ENCODE data around the gene SLX1A. TPM values are rescaled to one million over a fixed set of nuclear protein-coding genes. Genes with fewer than 3 reads are reported as not detected.
"Not testable (repeated sequence)": the region's sequence is repeated elsewhere in the genome, so short reads cannot be mapped to it uniquely, and the experiment has no call there.

SLX1A gene
- total and polyA plus RNA-seq, 10 of the 15 experiments (the other 5 are each of a cell fraction or from before 2014, with no cell fraction given), result 2.5 to 123 (median 28.9) TPM

DNA sequence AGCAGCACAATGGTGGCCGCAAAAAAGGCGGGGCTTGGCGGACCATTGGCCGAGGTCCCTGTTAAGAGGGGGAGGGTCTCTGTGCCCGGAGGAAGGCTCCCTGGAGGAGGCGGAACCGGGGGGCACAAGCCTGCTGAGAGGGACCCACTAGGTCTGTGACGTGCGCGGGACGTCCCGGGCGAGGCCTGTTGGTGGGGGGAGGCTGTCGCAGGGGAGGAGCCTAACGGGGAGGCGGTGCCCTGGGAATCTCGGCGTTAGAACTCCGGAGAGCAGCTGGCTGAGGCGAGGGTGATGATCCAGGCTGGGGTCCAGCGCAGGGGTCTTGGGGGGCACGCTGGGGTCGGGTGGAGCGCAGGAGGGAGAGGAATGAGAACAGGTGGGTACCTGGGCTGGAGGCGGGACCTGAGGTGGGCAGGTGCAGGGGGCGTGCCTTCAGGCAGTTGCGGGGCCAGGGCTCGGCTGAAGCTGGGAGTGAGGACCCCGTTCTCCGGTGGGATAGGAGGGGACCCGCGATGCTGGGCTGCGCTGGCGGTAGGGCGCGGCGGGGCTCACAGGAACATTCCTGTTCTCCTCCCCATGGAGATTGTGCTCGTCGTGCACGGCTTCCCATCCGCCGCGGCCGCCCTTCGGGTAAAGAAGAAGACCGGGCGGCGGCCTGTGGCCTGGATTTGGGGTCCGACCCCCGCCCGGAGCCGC, 12.0 kb downstream of the SLX1A start:
- SMC1A ChIA-PET (ENCODE audit: uncharacterized antibody, unreplicated experiment); H3K4me1 ChIP-seq (ENCODE audit: control insufficient read depth, insufficient read depth, low read length); DNase-seq (ENCODE audit: low read depth, low spot score); BruUV-seq (replicated peaks); POLR2A ChIA-PET; H3K9ac ChIP-seq (ENCODE audit: control insufficient read depth, insufficient read depth, low read length); H2AFZ ChIP-seq (ENCODE audit: control insufficient read depth, low read depth, low read length); H3K36me3 ChIP-seq (ENCODE audit: control insufficient read depth in 2 of 2, insufficient read depth in 2 of 2, low read length in 1 of 2); H3K4me3 ChIP-seq; RAD21 ChIA-PET (ENCODE audit: unreplicated experiment); H4K20me1 ChIP-seq (ENCODE audit: control insufficient read depth, insufficient read depth); CTCF ChIA-PET; H3K27me3 ChIP-seq (replicated peaks in 1 of 2; ENCODE audit: control insufficient read depth in 2 of 2, insufficient read depth in 2 of 2, low read length in 1 of 2); H3K4me2 ChIP-seq (ENCODE audit: control insufficient read depth, insufficient read depth); intact Hi-C loops (cut with micrococcal nuclease; ENCODE audit: unreplicated experiment); H3K27ac ChIP-seq (ENCODE audit: control insufficient read depth, insufficient read depth); H3K9me3 ChIP-seq (replicated peaks; ENCODE audit: control insufficient read depth, insufficient read depth, low read length); FAIRE-seq; H3K79me2 ChIP-seq (ENCODE audit: control insufficient read depth, insufficient read depth, low read length); in situ Hi-C loops (cut with MboI): not testable (repeated sequence)
- peak; percentile 54 for ATAC-seq
- 4% methylated on average over 18 of the region's 52 CpGs for WGBS (ENCODE audit: insufficient coverage, insufficient replicate concordance, low lambda C conversion rate, missing lambda C conversion rate)

DNA sequence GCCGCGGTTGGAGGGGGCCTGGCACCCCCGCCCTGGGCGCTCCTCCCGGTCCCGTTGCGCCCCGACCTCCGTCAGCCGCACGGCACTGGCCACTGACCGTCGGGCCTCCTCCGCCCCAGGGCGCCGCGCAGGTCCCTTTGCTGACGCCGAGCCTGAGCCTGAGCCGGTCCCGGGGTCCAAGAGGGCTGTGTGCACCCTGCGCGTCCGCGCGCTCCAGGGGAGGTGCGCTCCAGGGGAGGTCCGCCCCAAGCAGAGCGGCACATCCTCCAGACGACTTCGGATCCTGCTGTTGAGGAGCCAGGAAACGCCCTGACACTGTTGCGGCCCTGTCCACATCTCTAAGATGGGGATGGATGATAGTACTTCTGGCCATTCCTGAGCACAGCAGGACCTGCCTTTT, 12.6 kb downstream of the SLX1A start:
- H4K20me1 ChIP-seq (ENCODE audit: control insufficient read depth, insufficient read depth); H3K4me2 ChIP-seq (ENCODE audit: control insufficient read depth, insufficient read depth); H3K79me2 ChIP-seq (ENCODE audit: control insufficient read depth, insufficient read depth, low read length); in situ Hi-C loops (cut with MboI); H3K27me3 ChIP-seq (replicated peaks in 1 of 2; ENCODE audit: control insufficient read depth in 2 of 2, insufficient read depth in 2 of 2, low read length in 1 of 2); BruUV-seq (replicated peaks); CTCF ChIA-PET; H3K9ac ChIP-seq (ENCODE audit: control insufficient read depth, insufficient read depth, low read length); H3K4me1 ChIP-seq (ENCODE audit: control insufficient read depth, insufficient read depth, low read length); SMC1A ChIA-PET (ENCODE audit: uncharacterized antibody, unreplicated experiment); RAD21 ChIA-PET (ENCODE audit: unreplicated experiment); POLR2A ChIA-PET; H3K36me3 ChIP-seq (ENCODE audit: control insufficient read depth in 2 of 2, insufficient read depth in 2 of 2, low read length in 1 of 2); H3K27ac ChIP-seq (ENCODE audit: control insufficient read depth, insufficient read depth); FAIRE-seq; H3K4me3 ChIP-seq; H2AFZ ChIP-seq (ENCODE audit: control insufficient read depth, low read depth, low read length); intact Hi-C loops (cut with micrococcal nuclease; ENCODE audit: unreplicated experiment); DNase-seq (ENCODE audit: low read depth, low spot score); H3K9me3 ChIP-seq (replicated peaks; ENCODE audit: control insufficient read depth, insufficient read depth, low read length): not testable (repeated sequence)
- no CpG with 5 or more reads among the region's 33 CpGs for whole genome bisulfite sequencing (ENCODE audit: insufficient coverage, insufficient replicate concordance, low lambda C conversion rate, missing lambda C conversion rate)
- peak; percentile 40 for ATAC-seq

DNA sequence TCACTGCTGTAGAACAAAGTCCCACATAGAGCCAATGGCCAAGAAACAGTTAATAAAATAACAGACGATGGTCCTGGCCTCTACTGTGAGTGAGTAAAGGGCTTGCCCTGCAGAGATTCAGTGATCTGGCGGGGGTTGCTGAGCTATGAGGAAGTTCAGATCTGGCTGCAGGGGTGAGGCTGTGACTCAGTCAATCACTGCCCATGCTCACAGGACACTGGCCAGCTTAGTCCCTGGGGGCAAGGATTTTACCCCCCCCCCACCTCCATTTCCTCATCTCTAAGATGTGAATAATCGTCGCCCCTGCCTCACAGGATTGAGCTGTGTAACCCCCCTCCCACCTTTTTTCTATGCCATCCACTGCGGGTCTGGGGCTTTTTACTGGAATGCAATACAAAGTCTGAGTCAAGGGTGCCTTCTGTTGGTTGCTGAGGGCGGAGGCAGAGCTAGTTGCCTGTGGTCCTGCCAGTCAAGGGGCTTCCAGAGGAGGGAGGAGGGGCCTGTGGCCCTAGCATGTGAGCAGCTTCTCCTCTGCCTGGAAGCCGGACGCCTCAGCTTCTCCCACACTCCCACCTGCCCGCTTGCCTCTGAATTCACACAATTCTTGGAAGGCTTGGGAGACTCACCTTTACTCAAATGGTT, 13.5 kb downstream of the SLX1A start:
- H4K20me1 ChIP-seq (ENCODE audit: control insufficient read depth, insufficient read depth); FAIRE-seq; H3K4me1 ChIP-seq (ENCODE audit: control insufficient read depth, insufficient read depth, low read length); DNase-seq (ENCODE audit: low read depth, low spot score); H3K4me3 ChIP-seq; H2AFZ ChIP-seq (ENCODE audit: control insufficient read depth, low read depth, low read length); H3K27ac ChIP-seq (ENCODE audit: control insufficient read depth, insufficient read depth); H3K4me2 ChIP-seq (ENCODE audit: control insufficient read depth, insufficient read depth); H3K27me3 ChIP-seq (replicated peaks in 1 of 2; ENCODE audit: control insufficient read depth in 2 of 2, insufficient read depth in 2 of 2, low read length in 1 of 2); intact Hi-C loops (cut with micrococcal nuclease; ENCODE audit: unreplicated experiment); POLR2A ChIA-PET; in situ Hi-C loops (cut with MboI); H3K9ac ChIP-seq (ENCODE audit: control insufficient read depth, insufficient read depth, low read length); CTCF ChIA-PET; RAD21 ChIA-PET (ENCODE audit: unreplicated experiment); BruUV-seq (replicated peaks); H3K79me2 ChIP-seq (ENCODE audit: control insufficient read depth, insufficient read depth, low read length); SMC1A ChIA-PET (ENCODE audit: uncharacterized antibody, unreplicated experiment); H3K9me3 ChIP-seq (replicated peaks; ENCODE audit: control insufficient read depth, insufficient read depth, low read length); H3K36me3 ChIP-seq (ENCODE audit: control insufficient read depth in 2 of 2, insufficient read depth in 2 of 2, low read length in 1 of 2): not testable (repeated sequence)
- 0% methylated on average over 2 of the region's 9 CpGs for WGBS (ENCODE audit: insufficient coverage, insufficient replicate concordance, low lambda C conversion rate, missing lambda C conversion rate)
- peak; percentile 49 for ATAC-seq

DNA sequence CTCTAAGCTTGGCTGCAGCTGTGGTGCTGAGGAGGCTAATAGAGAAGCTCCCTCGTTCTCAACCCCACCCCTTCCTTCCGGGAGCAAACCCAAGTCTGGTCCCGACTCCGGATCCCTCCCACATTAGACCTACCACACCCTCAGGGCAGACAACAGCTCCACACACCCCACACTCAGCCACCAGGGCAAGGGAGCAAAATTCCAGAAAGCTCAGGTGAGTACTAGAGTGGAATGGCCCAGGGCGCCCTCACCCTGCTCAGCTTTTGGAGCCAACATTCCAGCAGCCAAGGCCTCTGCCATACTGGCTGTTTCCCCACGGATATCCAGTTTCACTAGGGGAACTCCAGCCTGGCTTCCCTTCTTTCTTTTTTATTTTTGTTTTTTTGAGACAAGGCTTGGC, 15.4 kb downstream of the SLX1A start:
- BruUV-seq (replicated peaks); H3K27me3 ChIP-seq (replicated peaks in 1 of 2; ENCODE audit: control insufficient read depth in 2 of 2, insufficient read depth in 2 of 2, low read length in 1 of 2); POLR2A ChIA-PET: not testable (repeated sequence)

More for the DNA sequence above, 15.4 kb downstream of the SLX1A start:
- H3K4me1 ChIP-seq (ENCODE audit: control insufficient read depth, insufficient read depth, low read length); H3K27ac ChIP-seq (ENCODE audit: control insufficient read depth, insufficient read depth); SMC1A ChIA-PET (ENCODE audit: uncharacterized antibody, unreplicated experiment); H3K4me3 ChIP-seq; H3K9me3 ChIP-seq (replicated peaks; ENCODE audit: control insufficient read depth, insufficient read depth, low read length); H3K79me2 ChIP-seq (ENCODE audit: control insufficient read depth, insufficient read depth, low read length); H3K36me3 ChIP-seq (ENCODE audit: control insufficient read depth in 2 of 2, insufficient read depth in 2 of 2, low read length in 1 of 2); CTCF ChIA-PET; in situ Hi-C loops (cut with MboI); intact Hi-C loops (cut with micrococcal nuclease; ENCODE audit: unreplicated experiment); H2AFZ ChIP-seq (ENCODE audit: control insufficient read depth, low read depth, low read length); H3K4me2 ChIP-seq (ENCODE audit: control insufficient read depth, insufficient read depth); H3K9ac ChIP-seq (ENCODE audit: control insufficient read depth, insufficient read depth, low read length); FAIRE-seq; DNase-seq (ENCODE audit: low read depth, low spot score); ATAC-seq; RAD21 ChIA-PET (ENCODE audit: unreplicated experiment); H4K20me1 ChIP-seq (ENCODE audit: control insufficient read depth, insufficient read depth): not testable (repeated sequence)
- 16% methylated on average over 4 of the region's 6 CpGs for WGBS (ENCODE audit: insufficient coverage, insufficient replicate concordance, low lambda C conversion rate, missing lambda C conversion rate)

Data from GM12878 (cell line).